GM21825 (cell line): ENCODE data around the gene IFT25.
A peak's percentile ranks its signal among the peaks of the same experiment; 100 is the strongest.
"Not testable (repeated sequence)": the region's sequence is repeated elsewhere in the genome, so short reads cannot be mapped to it uniquely, and the experiment has no call there.

Experiments used
- ATAC-seq: cut with Tn5 transposase; IDR thresholded peaks from one replicate; pipeline ENCODE4 v1.9.1; 2021; ENCODE audit warnings: mild to moderate bottlenecking, moderate library complexity; ENCODE audit not compliant: unreplicated experiment

The IFT25 gene

DNA sequence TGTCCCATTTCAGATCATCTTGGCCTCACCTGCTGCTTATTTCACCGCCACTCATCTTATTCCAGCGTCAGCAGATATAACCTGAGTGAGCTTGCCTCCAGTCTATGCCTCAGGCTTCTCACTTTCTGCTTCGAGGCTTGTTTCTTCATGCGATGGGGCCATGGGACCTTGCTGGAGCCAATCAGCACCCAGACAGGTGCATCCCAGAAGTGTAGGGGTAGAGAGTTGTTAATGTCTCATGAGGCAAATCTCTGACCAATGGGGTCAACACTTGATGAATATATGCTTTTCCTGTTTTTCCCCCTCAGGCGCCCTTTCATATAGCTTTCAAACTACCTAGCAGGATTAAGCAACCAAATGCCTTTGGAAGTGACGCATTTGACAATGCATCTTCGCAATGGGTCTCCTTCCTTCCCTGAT lies 55.0 kb downstream of the IFT25 start:
- no peak for ATAC-seq

DNA sequence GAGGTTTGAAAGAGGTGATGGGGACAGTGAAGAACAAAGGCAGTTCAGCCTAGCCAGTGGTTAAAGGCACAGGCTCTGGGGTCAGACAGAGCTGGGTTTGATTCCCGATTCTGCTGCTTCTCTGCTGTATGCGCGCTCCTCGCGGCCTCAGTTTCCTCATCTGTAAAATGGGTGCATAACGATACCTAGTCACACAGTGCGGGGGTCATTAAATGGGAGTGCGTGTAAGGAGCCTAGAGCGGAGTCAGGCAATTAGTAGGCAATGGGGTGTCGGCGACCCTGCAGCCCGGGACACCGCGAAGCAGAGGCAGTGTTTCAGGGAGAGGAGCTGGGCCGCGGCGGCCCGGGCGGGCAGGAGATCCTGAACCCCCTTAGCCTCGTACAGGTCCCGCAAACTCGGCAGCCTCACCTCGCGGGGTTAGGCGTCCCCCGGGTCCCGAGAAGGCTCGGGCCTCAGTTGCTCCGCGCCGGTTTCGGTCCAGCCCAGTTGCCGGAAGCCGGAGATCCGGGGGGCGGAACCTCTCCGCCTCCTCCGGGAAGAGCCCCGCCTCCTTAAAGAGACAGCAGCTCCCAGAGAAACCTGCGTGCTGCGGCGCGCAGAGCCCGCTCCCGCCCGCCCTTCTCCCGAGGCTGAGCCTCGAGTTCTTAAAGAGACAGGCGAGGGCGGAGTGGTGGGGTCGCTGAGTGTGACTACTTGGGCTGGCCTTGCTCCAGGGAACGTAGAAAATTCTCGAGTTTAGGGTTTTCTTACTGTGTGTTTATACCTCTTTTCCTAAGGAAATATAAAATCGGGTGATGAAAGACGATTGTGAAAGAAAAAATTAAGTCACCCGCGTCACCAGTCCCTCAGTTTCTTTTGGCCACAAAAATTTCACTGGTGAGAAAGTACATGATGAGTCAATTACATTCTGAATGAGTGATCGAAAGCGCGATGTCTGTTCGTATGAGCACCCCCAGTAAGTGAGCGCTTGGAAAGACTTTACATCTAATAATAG lies 55.9 kb downstream of the IFT25 start, which contains the start of gene YIPF1:
Gene YIPF1 (minus strand): TSS at position 494 of the 995 bp plus-strand sequence. CDS start 860 bp downstream, outside the sequence.
- peak; percentile 84 for ATAC-seq

DNA sequence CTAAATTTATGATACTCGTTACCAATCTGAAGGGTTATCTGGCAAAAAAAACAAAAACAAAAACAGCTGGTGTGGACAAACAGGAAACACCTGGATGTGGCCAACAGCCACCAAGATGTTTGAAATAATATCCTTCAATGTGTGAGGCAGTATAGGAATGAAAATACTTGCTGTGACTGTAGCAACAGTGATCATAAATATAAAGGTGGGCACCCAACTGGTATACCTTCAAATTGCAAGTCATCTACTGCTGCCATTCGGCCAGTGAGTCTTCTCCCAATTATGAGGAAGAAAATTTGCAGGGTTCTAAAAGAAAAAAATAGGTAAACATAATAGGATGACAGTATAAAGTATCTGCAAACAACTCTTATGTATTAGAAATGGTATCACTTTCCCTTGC lies 56.8 kb downstream of the IFT25 start:
- ATAC-seq: no peak

DNA sequence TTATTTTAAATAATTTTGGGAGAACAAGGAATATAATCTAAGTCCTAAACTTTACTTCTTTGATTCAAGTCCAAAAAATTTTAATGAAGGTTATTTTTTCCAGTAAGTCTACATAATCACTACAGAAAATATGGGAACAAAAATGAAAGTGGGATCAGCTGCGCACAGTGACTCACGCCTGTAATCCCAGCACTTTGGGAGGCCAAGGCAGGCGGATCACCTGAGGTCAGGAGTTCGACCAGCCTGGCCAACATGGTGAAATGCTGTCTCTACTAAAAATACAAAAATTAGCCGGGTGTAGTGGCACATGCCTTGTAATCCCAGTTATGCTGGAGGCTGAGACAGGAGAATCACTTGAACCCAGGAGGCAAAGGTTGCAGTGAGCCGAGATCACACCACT lies 61.9 kb downstream of the IFT25 start:
- ATAC-seq: not testable (repeated sequence)

DNA sequence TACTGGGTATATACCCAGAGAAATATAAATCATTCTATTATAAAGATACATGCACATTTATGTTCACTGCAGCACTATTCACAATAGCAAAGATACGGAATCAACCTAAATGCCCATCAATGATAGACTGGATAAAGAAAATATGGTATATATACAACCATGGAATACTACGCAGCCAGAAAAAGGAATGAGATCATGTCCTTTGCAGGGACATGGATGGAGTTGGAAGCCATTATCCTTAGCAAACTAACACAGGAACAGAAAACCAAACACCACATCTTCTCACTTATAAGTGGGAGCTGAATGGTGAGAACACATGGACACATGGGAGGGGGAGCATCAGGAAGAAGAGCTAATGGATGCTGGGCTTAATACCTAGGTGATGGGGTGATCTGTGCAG lies 63.6 kb downstream of the IFT25 start:
- not testable (repeated sequence) for ATAC-seq

DNA sequence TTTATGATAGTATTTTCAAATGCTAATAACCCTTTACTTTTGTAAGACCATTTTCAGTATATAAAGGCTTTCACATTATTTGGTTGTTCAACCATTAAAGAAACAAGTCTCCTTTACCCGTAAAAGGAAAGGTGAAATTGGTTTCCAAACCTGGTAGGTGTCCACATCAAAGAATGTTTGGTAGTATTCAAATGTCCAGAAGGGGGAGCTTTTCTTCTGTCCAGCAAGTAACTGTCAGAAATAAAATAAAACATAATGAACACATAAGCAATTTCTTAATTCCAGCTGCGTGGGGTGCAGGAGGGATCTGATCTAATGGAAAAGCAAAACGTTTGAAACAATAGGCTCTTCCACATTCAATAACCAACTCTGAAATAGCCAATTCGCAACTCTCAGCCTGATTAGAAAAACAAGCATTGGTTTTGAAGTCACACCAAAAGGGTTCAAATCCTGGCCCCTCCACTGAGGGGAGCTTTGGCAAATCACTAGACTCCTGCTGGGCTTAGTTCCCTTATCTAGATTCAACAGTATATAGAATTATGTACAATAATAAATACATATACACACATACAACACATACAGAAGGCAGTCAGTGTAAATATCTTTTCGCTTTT lies 66.9 kb downstream of the IFT25 start:
- no peak for ATAC-seq

DNA sequence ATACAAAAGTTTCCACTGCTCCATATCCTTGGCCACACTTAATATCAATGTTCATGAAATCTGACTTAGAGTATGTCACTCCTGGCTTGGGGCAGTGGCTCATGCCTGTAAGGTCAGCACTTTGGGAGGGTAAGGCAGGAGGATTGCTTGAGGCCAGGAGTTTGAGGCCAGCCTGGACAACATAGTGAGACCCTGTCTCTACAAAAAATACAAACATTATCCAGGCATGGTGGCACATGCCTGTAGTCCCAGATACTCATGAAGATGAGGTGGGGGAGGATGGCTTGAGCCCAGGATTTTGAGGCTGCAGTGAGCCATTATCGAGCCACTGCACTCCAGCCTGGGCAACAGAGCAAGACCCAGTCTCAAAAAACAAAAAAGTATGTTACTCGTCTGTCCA lies 70.3 kb downstream of the IFT25 start:
- not testable (repeated sequence) for ATAC-seq

DNA sequence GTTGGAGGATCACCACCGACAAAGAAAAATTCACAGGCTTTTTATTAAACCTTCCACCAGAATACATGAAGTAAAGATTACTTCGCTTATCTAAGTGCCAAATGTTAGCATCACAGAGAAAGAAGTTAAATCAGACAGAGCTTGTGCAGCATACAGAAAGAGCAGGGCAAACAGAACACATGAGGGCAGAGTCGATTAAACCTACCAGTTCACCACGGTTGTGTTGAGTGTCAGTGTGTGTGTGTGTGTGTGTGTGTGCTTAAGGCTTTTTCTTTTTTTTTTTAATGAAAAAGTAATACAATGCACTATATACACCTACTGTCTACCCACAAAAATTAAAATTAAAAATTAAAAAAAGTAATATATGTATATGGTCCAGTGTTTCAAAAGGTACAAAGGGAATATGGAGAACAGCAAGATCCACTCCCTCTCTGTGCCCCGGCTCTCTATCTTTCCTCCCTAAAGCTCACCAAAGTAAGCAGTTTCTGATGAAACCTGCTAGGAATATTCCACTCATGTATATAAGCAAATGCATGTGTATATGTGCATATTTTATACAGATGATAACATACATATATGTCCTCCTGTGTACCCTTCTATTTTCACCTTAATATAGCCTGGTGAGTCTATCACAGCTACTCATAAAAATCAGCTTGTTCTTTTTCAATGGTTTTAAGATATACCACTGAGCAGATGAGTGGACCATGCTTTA lies 73.6 kb downstream of the IFT25 start:
- no peak for ATAC-seq
